WTC11 (cell line): ENCODE results near the gene SLC44A3. TPM values are rescaled to one million over a fixed set of nuclear protein-coding genes. Genes with fewer than 3 reads are reported as not detected.

ENCODE experiments used
- ATAC-seq: fragments of 200-7000 bp; cut with Tn5 transposase; 2 replicates; pipeline ENCODE4 v1.10.0; 2021; ENCODE audit warnings: mild to moderate bottlenecking, moderate library complexity
- CTCF ChIA-PET: fragments of 300-600 bp; sonication (Branson Sonifier 250); formaldehyde crosslinking; loops from one replicate; lab custom pipeline; 2021; ENCODE audit warnings: antibody characterized with exemption; lab: Charles Lee
- POLR2A ChIA-PET: fragments of 350-600 bp; sonication (Branson Sonifier 250); formaldehyde crosslinking; loops from one replicate; lab custom pipeline; 2021; ENCODE audit warnings: antibody characterized with exemption; lab: Charles Lee
- DNase-seq: peaks from one replicate; pipeline ENCODE4 v3.0.0; 2021; ENCODE audit warnings: low spot score
- H3K27ac Mint-ChIP-seq: 2 replicates; pipeline ENCODE4 v1.8.0; 2021; ENCODE audit warnings: mixed read lengths
- H3K27me3 Mint-ChIP-seq: 2 replicates; pipeline ENCODE4 v1.8.0; 2021; ENCODE audit warnings: low read depth, mild to moderate bottlenecking, moderate library complexity, mixed read lengths
- H3K36me3 Mint-ChIP-seq: 2 replicates; pipeline ENCODE4 v1.8.0; 2021; ENCODE audit warnings: mixed read lengths
- H3K4me1 Mint-ChIP-seq: 2 replicates; pipeline ENCODE4 v1.8.0; 2022; ENCODE audit warnings: mixed read lengths
- H3K4me3 Mint-ChIP-seq: 2 replicates; pipeline ENCODE4 v1.8.0; 2021; ENCODE audit warnings: mild to moderate bottlenecking, moderate library complexity, mixed read lengths
- H3K9me3 Mint-ChIP-seq: 2 replicates; pipeline ENCODE4 v1.8.0; 2021; ENCODE audit warnings: mixed read lengths
- CREB1 ChIP-seq: sonication (generic); formaldehyde crosslinking; IDR thresholded peaks from 2 replicates; pipeline ENCODE4 v1.8.0; 2023; ENCODE audit warnings: mild to moderate bottlenecking, missing genetic modification reagents
- EMX1 ChIP-seq: fragments of 250-450 bp; sonication (Bioruptor Pico); IDR thresholded peaks from 2 replicates; pipeline ENCODE4 v1.8.0; 2021; ENCODE audit warnings: mild to moderate bottlenecking
- FOXK1 ChIP-seq: sonication (generic); formaldehyde crosslinking; IDR thresholded peaks from 2 replicates; pipeline ENCODE4 v1.8.0; 2022; ENCODE audit warnings: mild to moderate bottlenecking, moderate library complexity, missing genetic modification reagents
- IRF2 ChIP-seq: sonication (generic); formaldehyde crosslinking; IDR thresholded peaks from 2 replicates; pipeline ENCODE4 v1.8.0; 2022; ENCODE audit warnings: low read depth, missing genetic modification reagents, borderline replicate concordance
- JAZF1 ChIP-seq: fragments of 250-450 bp; sonication (Bioruptor Pico); IDR thresholded peaks from 2 replicates; pipeline ENCODE4 v1.9.0; 2021; ENCODE audit warnings: moderate library complexity, mild to moderate bottlenecking, inconsistent platforms
- KAT7 ChIP-seq: sonication (generic); formaldehyde crosslinking; IDR thresholded peaks from 2 replicates; pipeline ENCODE4 v1.8.1; 2023; ENCODE audit warnings: missing genetic modification reagents, mild to moderate bottlenecking, borderline replicate concordance
- MXD4 ChIP-seq: fragments of 250-450 bp; sonication (Bioruptor Pico); IDR thresholded peaks from 2 replicates; pipeline ENCODE4 v1.8.0; 2021; ENCODE audit warnings: mild to moderate bottlenecking, moderate library complexity, borderline replicate concordance
- MYBL2 ChIP-seq: sonication (generic); formaldehyde crosslinking; IDR thresholded peaks from 2 replicates; pipeline ENCODE4 v1.8.1; 2023; ENCODE audit warnings: mild to moderate bottlenecking, moderate library complexity, missing genetic modification reagents
- SMAD4 ChIP-seq: sonication (generic); formaldehyde crosslinking; IDR thresholded peaks from 2 replicates; pipeline ENCODE4 v1.8.0; 2022; ENCODE audit warnings: mild to moderate bottlenecking, missing genetic modification reagents
- TEAD4 ChIP-seq: sonication (generic); formaldehyde crosslinking; IDR thresholded peaks from 2 replicates; pipeline ENCODE4 v1.8.0; 2022; ENCODE audit warnings: mild to moderate bottlenecking, missing genetic modification reagents
- ZNF138 ChIP-seq: sonication (generic); formaldehyde crosslinking; conservative IDR thresholded peaks from 2 replicates; pipeline ENCODE4 v1.8.1; 2022; ENCODE audit warnings: mild to moderate bottlenecking, moderate library complexity, missing genetic modification reagents
- ZNF232 ChIP-seq: sonication (generic); formaldehyde crosslinking; IDR thresholded peaks from 2 replicates; pipeline ENCODE4 v1.8.0; 2022; ENCODE audit warnings: mild to moderate bottlenecking, missing genetic modification reagents
- total RNA-seq: library from RNA; stranded (reverse); gene quantifications from 3 replicates; pipeline ENCODE4 v1.2.3, GENCODE V29; 2021
- TF ChIP-seq, protein P1 (sequence below): sonication (generic); formaldehyde crosslinking; IDR thresholded peaks from 2 replicates; pipeline ENCODE4 v1.8.1; 2023; ENCODE audit warnings: mild to moderate bottlenecking, missing genetic modification reagents
- TF ChIP-seq, protein P2 (sequence below): fragments of 250-450 bp; sonication (Bioruptor Pico); IDR thresholded peaks from 2 replicates; pipeline ENCODE4 v1.9.0; 2021; ENCODE audit warnings: mild to moderate bottlenecking
- TF ChIP-seq, protein P3 (sequence below): sonication (generic); formaldehyde crosslinking; IDR thresholded peaks from 2 replicates; pipeline ENCODE4 v1.8.1; 2023; ENCODE audit warnings: mild to moderate bottlenecking, missing genetic modification reagents, moderate library complexity
- TF ChIP-seq, protein P4 (sequence below): sonication (generic); formaldehyde crosslinking; IDR thresholded peaks from 2 replicates; pipeline ENCODE4 v1.8.1; 2022; ENCODE audit warnings: missing genetic modification reagents, borderline replicate concordance
- TF ChIP-seq, protein P5 (sequence below): fragments of 250-450 bp; sonication (Bioruptor Pico); conservative IDR thresholded peaks from 2 replicates; pipeline ENCODE4 v1.9.0; 2021; ENCODE audit warnings: mild to moderate bottlenecking
- TF ChIP-seq, protein P6 (sequence below): sonication (generic); formaldehyde crosslinking; IDR thresholded peaks from 2 replicates; pipeline ENCODE4 v1.8.0; 2022; ENCODE audit warnings: mild to moderate bottlenecking, missing genetic modification reagents
- TF ChIP-seq, protein P7 (sequence below): fragments of 250-450 bp; sonication (Bioruptor Pico); IDR thresholded peaks from 2 replicates; pipeline ENCODE4 v1.9.0; 2021; ENCODE audit warnings: mild to moderate bottlenecking, borderline replicate concordance
- TF ChIP-seq, protein P8 (sequence below): fragments of 250-450 bp; sonication (Bioruptor Pico); IDR thresholded peaks from 2 replicates; pipeline ENCODE4 v2.1.2; 2022; ENCODE audit warnings: mild to moderate bottlenecking, moderate library complexity

SLC44A3 gene
- total RNA-seq, 1 experiment from 2014 or later: 4.7 TPM

DNA sequence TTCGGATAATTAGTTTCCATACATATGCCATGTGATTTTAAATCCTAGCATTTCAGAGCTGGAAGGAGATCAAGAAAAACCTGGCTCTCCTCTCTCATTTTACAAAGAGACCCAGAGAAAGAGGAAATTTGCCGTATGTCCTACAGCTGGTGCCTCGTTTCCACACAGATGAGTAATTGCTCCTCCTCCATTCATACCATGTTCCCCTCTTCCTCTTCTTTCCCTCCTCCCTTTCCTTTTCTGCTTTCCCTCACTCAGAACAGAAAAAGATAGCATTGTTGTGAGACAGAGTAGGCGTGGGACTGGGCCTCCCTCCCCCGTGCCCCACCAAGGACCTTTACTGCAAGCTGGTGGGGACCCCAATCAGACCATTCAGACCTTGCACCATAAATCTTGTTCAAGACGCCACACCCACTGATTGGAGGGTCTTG lies 13.7 kb upstream of the SLC44A3 start:
- ATAC-seq: no peak
- no peak for DNase-seq
- H3K4me1 Mint-ChIP-seq: peaks cover 41% of the 10 kb centered on the region
- H3K9me3 Mint-ChIP-seq: 0 out of 2 replicates have a peak, but pooled peaks cover 3% of the 10 kb centered on the region
- peak overlapping the region; percentile 67; the same call in 1 of the 2 replicates for H3K27ac Mint-ChIP-seq
- no peak for TF ChIP-seq CREB1 (CRISPR knock-in tag)
- TF ChIP-seq, protein P1, sequence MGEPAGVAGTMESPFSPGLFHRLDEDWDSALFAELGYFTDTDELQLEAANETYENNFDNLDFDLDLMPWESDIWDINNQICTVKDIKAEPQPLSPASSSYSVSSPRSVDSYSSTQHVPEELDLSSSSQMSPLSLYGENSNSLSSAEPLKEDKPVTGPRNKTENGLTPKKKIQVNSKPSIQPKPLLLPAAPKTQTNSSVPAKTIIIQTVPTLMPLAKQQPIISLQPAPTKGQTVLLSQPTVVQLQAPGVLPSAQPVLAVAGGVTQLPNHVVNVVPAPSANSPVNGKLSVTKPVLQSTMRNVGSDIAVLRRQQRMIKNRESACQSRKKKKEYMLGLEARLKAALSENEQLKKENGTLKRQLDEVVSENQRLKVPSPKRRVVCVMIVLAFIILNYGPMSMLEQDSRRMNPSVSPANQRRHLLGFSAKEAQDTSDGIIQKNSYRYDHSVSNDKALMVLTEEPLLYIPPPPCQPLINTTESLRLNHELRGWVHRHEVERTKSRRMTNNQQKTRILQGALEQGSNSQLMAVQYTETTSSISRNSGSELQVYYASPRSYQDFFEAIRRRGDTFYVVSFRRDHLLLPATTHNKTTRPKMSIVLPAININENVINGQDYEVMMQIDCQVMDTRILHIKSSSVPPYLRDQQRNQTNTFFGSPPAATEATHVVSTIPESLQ: no peak
- TF ChIP-seq MXD4: no peak
- TF ChIP-seq KAT7: no peak
- no peak for TF ChIP-seq MYBL2 (CRISPR knock-in tag)
- TF ChIP-seq, protein P2, sequence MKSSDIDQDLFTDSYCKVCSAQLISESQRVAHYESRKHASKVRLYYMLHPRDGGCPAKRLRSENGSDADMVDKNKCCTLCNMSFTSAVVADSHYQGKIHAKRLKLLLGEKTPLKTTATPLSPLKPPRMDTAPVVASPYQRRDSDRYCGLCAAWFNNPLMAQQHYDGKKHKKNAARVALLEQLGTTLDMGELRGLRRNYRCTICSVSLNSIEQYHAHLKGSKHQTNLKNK (CRISPR knock-in tag): no peak
- TF ChIP-seq, protein P3, sequence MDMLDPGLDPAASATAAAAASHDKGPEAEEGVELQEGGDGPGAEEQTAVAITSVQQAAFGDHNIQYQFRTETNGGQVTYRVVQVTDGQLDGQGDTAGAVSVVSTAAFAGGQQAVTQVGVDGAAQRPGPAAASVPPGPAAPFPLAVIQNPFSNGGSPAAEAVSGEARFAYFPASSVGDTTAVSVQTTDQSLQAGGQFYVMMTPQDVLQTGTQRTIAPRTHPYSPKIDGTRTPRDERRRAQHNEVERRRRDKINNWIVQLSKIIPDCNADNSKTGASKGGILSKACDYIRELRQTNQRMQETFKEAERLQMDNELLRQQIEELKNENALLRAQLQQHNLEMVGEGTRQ (CRISPR knock-in tag): no peak
- no peak for TF ChIP-seq FOXK1 (CRISPR knock-in tag)
- TF ChIP-seq, protein P4, sequence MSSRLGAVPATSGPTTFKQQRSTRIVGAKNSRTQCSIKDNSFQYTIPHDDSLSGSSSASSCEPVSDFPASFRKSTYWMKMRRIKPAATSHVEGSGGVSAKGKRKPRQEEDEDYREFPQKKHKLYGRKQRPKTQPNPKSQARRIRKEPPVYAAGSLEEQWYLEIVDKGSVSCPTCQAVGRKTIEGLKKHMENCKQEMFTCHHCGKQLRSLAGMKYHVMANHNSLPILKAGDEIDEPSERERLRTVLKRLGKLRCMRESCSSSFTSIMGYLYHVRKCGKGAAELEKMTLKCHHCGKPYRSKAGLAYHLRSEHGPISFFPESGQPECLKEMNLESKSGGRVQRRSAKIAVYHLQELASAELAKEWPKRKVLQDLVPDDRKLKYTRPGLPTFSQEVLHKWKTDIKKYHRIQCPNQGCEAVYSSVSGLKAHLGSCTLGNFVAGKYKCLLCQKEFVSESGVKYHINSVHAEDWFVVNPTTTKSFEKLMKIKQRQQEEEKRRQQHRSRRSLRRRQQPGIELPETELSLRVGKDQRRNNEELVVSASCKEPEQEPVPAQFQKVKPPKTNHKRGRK (CRISPR knock-in tag): no peak
- TF ChIP-seq, protein P5, sequence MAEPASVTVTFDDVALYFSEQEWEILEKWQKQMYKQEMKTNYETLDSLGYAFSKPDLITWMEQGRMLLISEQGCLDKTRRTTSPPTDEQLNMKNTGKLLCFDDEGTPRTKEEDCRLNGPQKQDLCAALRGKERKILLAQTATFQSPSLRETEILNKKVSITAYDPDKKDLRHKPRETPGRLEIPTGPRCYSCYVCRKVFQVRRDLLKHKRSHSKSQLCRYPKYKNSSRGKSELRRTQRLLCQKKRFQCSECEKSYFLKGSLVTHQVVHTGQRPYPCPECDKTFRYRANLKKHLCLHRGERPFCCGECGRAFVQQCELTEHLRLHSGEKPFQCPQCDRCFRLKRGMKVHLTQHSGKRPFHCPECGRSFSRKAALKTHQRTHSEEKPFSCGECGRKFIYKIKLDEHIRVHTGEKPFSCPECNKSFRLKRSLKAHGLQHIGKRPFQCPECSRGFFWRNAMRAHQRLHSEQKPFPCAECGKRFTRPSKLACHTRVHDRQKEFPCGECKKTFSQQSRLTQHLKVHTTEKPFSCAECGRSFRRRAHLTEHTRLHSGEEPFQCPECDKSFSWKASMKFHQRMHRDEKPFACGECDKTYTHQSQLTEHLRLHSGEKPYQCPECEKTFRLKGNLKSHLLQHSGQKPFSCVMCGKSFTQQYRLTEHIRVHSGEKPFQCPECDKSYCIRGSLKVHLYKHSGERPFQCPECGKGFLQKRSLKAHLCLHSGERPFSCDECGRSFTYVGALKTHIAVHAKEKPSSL (CRISPR knock-in tag): no peak
- no peak overlapping the region for H3K4me3 Mint-ChIP-seq
- POLR2A ChIA-PET: no interaction called here
- no peaks in the 10 kb centered on the region for H3K27me3 Mint-ChIP-seq
- 0 out of 2 replicates have a peak, but pooled peaks cover 4% of the 10 kb centered on the region for H3K36me3 Mint-ChIP-seq
- CTCF ChIA-PET: interaction anchor here (1.0 to 2.7 kb wide), 7 partner anchors 182 to 428 kb away, joined by 3 to 14 read pairs (median 5); partner anchors contain the start of gene RWDD3

DNA sequence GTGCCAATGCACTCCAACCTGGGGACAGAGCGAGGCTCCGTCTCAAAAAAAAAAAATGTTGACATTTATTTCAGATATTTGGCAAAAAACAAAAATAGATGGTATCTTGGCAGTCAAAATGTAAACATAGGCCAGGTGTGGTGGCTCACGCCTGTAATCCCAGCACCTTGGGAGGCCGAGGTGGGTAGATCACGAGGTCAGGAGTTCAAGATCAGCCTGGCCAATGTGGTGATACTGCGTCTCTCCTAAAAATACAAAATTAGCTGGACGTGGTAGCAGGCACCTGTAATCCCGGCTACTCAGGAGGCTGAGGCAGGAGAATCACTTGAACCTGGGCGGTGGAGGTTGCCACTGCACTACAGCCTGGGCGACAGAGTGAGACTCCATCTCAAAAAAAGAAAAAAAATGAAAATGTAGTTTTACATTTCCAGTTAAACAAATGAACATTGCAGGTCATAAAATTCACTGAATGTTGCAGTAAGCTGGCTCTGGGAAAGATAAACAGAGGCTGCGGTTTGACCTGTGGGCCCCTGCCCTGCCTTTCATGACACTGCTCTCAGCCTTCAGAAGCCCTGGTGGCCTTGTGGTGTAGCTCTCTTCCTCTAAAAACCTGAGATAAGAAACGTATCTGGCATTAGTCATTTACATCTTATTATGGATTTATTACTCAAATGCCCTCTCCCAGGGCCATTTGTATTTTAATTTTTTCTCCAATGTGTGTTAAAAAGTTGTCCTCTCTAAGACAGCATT lies 12.2 kb upstream of the SLC44A3 start:
- Mint-ChIP-seq H3K36me3 (peaks cover 13% of the 10 kb centered on the region), H3K27me3 (peaks cover 6% of the 10 kb centered on the region), H3K4me3 (no peak overlapping the region), H3K4me1 (peaks cover 29% of the 10 kb centered on the region)
- ATAC-seq: no peak
- ChIA-PET CTCF (interaction anchor here (0.7 to 2.7 kb wide), 6 partner anchors 287 to 777 kb away, joined by 3 to 14 read pairs (median 4); no protein-coding TSS in a partner anchor), POLR2A (no interaction called here)
- TF ChIP-seq TEAD4 (CRISPR knock-in tag) (no peak), JAZF1 (CRISPR knock-in tag) (no peak), IRF2 (CRISPR knock-in tag) (no peak), SMAD4 (CRISPR knock-in tag) (no peak), ZNF138 (CRISPR knock-in tag) (no peak), ZNF232 (CRISPR knock-in tag) (no peak), EMX1 (CRISPR knock-in tag) (no peak)
- TF ChIP-seq, protein P6, sequence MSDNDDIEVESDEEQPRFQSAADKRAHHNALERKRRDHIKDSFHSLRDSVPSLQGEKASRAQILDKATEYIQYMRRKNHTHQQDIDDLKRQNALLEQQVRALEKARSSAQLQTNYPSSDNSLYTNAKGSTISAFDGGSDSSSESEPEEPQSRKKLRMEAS (CRISPR knock-in tag): no peak
- TF ChIP-seq, protein P7, sequence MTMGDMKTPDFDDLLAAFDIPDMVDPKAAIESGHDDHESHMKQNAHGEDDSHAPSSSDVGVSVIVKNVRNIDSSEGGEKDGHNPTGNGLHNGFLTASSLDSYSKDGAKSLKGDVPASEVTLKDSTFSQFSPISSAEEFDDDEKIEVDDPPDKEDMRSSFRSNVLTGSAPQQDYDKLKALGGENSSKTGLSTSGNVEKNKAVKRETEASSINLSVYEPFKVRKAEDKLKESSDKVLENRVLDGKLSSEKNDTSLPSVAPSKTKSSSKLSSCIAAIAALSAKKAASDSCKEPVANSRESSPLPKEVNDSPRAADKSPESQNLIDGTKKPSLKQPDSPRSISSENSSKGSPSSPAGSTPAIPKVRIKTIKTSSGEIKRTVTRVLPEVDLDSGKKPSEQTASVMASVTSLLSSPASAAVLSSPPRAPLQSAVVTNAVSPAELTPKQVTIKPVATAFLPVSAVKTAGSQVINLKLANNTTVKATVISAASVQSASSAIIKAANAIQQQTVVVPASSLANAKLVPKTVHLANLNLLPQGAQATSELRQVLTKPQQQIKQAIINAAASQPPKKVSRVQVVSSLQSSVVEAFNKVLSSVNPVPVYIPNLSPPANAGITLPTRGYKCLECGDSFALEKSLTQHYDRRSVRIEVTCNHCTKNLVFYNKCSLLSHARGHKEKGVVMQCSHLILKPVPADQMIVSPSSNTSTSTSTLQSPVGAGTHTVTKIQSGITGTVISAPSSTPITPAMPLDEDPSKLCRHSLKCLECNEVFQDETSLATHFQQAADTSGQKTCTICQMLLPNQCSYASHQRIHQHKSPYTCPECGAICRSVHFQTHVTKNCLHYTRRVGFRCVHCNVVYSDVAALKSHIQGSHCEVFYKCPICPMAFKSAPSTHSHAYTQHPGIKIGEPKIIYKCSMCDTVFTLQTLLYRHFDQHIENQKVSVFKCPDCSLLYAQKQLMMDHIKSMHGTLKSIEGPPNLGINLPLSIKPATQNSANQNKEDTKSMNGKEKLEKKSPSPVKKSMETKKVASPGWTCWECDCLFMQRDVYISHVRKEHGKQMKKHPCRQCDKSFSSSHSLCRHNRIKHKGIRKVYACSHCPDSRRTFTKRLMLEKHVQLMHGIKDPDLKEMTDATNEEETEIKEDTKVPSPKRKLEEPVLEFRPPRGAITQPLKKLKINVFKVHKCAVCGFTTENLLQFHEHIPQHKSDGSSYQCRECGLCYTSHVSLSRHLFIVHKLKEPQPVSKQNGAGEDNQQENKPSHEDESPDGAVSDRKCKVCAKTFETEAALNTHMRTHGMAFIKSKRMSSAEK: no peak
- TF ChIP-seq, protein P8, sequence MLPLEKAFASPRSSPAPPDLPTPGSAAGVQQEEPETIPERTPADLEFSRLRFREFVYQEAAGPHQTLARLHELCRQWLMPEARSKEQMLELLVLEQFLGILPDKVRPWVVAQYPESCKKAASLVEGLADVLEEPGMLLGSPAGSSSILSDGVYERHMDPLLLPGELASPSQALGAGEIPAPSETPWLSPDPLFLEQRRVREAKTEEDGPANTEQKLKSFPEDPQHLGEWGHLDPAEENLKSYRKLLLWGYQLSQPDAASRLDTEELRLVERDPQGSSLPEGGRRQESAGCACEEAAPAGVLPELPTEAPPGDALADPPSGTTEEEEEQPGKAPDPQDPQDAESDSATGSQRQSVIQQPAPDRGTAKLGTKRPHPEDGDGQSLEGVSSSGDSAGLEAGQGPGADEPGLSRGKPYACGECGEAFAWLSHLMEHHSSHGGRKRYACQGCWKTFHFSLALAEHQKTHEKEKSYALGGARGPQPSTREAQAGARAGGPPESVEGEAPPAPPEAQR: no peak
- TF ChIP-seq, protein P2 (CRISPR knock-in tag): no peak
- TF ChIP-seq, all 79 proteins: peak for 0
- peaks cover 17% of the 10 kb centered on the region for H3K9me3 Mint-ChIP-seq
- DNase-seq: no peak
- H3K27ac Mint-ChIP-seq: no peak overlapping the region
